Natural killer cell (primary cell): ENCODE measurements around the gene SYPL2. TPM values are rescaled to one million over a fixed set of nuclear protein-coding genes. Genes with fewer than 3 reads are reported as not detected.

Source experiments
- ATAC-seq, 3 donors: fragments of 150-1000 bp in 2 of 3; fragments of 200-7000 bp in 1 of 3; cut with Tn5 transposase; 1 replicate in 1 of 3; 2 replicates in 2 of 3; pipeline ENCODE4 v1.10.0; 2021; ENCODE audit warnings: mild to moderate bottlenecking in 2 of 3, moderate library complexity in 2 of 3
- DNase-seq, 2 donors: peaks; one replicate each; pipeline versions ENCODE4 v3.0.0 to v3.0.0-alpha.2; 2013 to 2021; ENCODE audit warnings: mixed read lengths in 1 of 2
- H3K27ac ChIP-seq: one replicate; pipeline ENCODE4 v1.5.1; 2013; ENCODE audit warnings: mild to moderate bottlenecking, low read length
- H3K27me3 ChIP-seq: one replicate; pipeline ENCODE4 v1.6.1; 2013; ENCODE audit warnings: low read length; ENCODE audit not compliant: control insufficient read depth, insufficient read depth
- H3K36me3 ChIP-seq: one replicate; pipeline ENCODE4 v1.6.1; 2013; ENCODE audit warnings: low read length; ENCODE audit not compliant: control insufficient read depth, insufficient read depth
- H3K4me1 ChIP-seq: one replicate; pipeline ENCODE4 v1.6.1; 2013; ENCODE audit warnings: low read length; ENCODE audit not compliant: control insufficient read depth, insufficient read depth
- H3K4me3 ChIP-seq: one replicate; pipeline ENCODE4 v1.5.1; 2013; ENCODE audit warnings: low read length
- H3K9me3 ChIP-seq: one replicate; pipeline ENCODE4 v1.6.1; 2013; ENCODE audit warnings: low read length; ENCODE audit not compliant: control insufficient read depth, insufficient read depth
- H3K27ac Mint-ChIP-seq, 2 donors: one replicate each; pipeline ENCODE4 v1.8.0; 2022; ENCODE audit warnings: mild to moderate bottlenecking in 2 of 2, mixed read lengths in 2 of 2, moderate library complexity in 1 of 2
- H3K27me3 Mint-ChIP-seq, 2 donors: one replicate each; pipeline ENCODE4 v1.8.0; 2022; ENCODE audit warnings: low read depth in 2 of 2, mixed read lengths in 2 of 2
- H3K36me3 Mint-ChIP-seq: one replicate; pipeline ENCODE4 v1.8.0; 2022; ENCODE audit warnings: mixed read lengths
- H3K4me1 Mint-ChIP-seq, 2 donors: one replicate each; pipeline ENCODE4 v1.8.0; 2022; ENCODE audit warnings: mixed read lengths in 2 of 2
- H3K4me3 Mint-ChIP-seq: one replicate; pipeline ENCODE4 v1.8.0; 2022; ENCODE audit warnings: mild to moderate bottlenecking, moderate library complexity, mixed read lengths
- H3K9me3 Mint-ChIP-seq, 2 donors: one replicate each; pipeline ENCODE4 v1.8.0; 2022; ENCODE audit warnings: mixed read lengths in 2 of 2
- WGBS: methylation state at CpG from one replicate; pipeline ENCODE4 v1.1.7; 2013; ENCODE audit warnings: missing lambda C conversion rate; ENCODE audit not compliant: insufficient coverage; 5-methylcytosine and 5-hydroxymethylcytosine counted together
- intact Hi-C: fragments of 100-400 bp; cut with micrococcal nuclease; formaldehyde crosslinking; loops from one replicate; pipeline ENCODE4 v1.14.2; 2022
- total RNA-seq, 4 donors: library from RNA; stranded (reverse); fragments of 120-200 nt in 1 of 4; gene quantifications; one replicate each; pipeline versions ENCODE4 v1.2.3 to v1.2.4, GENCODE V29; 2013 to 2022
- TF ChIP-seq, protein P1 (sequence below): fragments of 200-600 bp; IDR thresholded peaks from one replicate; pipeline ENCODE4 v1.8.0; 2022; ENCODE audit warnings: antibody characterized with exemption

SYPL2 gene
- total RNA-seq, 3 donors from 2014 or later (not counting 1 experiment from before 2014, with no cell fraction given), result not detected

DNA sequence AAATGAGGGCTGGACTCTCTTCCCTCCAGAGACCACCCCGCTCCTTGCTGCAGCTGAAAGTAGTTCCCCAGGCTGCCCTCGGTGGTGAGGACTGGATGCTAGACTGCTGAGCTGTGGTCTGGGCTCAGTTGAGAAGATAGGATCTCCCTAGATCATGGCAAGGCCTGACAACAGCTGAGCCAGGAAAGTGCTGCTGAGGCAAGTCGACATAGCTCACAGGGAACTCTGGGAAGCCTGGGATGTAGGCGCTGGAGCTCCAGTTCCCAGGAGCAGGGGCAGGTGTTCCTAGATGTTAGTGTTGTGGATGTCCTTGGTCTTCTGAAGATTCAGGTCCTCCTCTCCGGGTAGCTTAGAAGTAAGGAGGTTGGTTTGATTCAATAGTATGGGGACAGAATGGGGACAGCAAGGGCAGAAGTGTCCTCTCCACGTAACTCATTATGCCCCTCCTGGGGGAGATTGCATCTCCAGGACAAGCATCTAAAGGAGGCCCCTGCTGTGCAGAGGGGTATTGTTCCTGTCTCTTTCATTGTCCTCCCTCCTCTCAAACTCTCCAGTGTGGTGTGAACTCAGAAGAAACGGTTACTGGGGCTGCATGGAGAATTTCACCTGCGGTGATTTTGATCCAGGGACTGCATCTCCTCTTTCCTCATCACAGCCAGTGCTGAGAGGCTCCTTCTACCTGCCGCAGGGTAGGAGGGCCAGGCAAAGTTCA lies 31.3 kb downstream of the SYPL2 start:
- no peak overlapping the region for H3K27ac Mint-ChIP-seq
- Histone ChIP-seq H3K27ac (no peak overlapping the region), H3K4me3 (no peak overlapping the region), H3K36me3 (peaks cover 40% of the 10 kb centered on the region), H3K9me3 (no peaks in the 10 kb centered on the region), H3K4me1 (peaks cover 84% of the 10 kb centered on the region), H3K27me3 (no peaks in the 10 kb centered on the region)
- intact Hi-C loops, result no loop called here
- DNase-seq, result no peak
- no peaks in the 10 kb centered on the region for H3K9me3 Mint-ChIP-seq
- TF ChIP-seq, protein P1, sequence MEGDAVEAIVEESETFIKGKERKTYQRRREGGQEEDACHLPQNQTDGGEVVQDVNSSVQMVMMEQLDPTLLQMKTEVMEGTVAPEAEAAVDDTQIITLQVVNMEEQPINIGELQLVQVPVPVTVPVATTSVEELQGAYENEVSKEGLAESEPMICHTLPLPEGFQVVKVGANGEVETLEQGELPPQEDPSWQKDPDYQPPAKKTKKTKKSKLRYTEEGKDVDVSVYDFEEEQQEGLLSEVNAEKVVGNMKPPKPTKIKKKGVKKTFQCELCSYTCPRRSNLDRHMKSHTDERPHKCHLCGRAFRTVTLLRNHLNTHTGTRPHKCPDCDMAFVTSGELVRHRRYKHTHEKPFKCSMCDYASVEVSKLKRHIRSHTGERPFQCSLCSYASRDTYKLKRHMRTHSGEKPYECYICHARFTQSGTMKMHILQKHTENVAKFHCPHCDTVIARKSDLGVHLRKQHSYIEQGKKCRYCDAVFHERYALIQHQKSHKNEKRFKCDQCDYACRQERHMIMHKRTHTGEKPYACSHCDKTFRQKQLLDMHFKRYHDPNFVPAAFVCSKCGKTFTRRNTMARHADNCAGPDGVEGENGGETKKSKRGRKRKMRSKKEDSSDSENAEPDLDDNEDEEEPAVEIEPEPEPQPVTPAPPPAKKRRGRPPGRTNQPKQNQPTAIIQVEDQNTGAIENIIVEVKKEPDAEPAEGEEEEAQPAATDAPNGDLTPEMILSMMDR, result no peak
- 80% methylated on average over 9 of the region's 9 CpGs for WGBS
- H3K36me3 Mint-ChIP-seq, result peaks cover 8% of the 10 kb centered on the region
- no peak for ATAC-seq
- peaks cover 40 to 64% of the 10 kb centered on the region in 2 donors for H3K4me1 Mint-ChIP-seq
- H3K27me3 Mint-ChIP-seq, result no peaks in the 10 kb centered on the region
- H3K4me3 Mint-ChIP-seq, result no peak overlapping the region

GRCh38 chr1:109498161-109498801 lies 31.9 kb downstream of the SYPL2 start:
- TF ChIP-seq, protein P1, result no peak
- Mint-ChIP-seq H3K27ac (no peak overlapping the region), H3K4me3 (no peak overlapping the region), H3K4me1 (peaks cover 45 to 70% of the 10 kb centered on the region in 2 donors), H3K9me3 (no peaks in the 10 kb centered on the region), H3K27me3 (no peaks in the 10 kb centered on the region), H3K36me3 (peaks cover 8% of the 10 kb centered on the region)
- peak in 1 of 2 donors; percentile 66 for DNase-seq
- no peaks in the 10 kb centered on the region for H3K27me3 ChIP-seq
- intact Hi-C loops, result no loop called here
- peaks cover 40% of the 10 kb centered on the region for H3K36me3 ChIP-seq
- H3K4me3 ChIP-seq, result no peak overlapping the region
- no peak for ATAC-seq
- peaks cover 86% of the 10 kb centered on the region for H3K4me1 ChIP-seq
- WGBS, result 90% methylated on average over 12 of the region's 12 CpGs
- H3K9me3 ChIP-seq, result no peaks in the 10 kb centered on the region
- no peak overlapping the region for H3K27ac ChIP-seq

DNA sequence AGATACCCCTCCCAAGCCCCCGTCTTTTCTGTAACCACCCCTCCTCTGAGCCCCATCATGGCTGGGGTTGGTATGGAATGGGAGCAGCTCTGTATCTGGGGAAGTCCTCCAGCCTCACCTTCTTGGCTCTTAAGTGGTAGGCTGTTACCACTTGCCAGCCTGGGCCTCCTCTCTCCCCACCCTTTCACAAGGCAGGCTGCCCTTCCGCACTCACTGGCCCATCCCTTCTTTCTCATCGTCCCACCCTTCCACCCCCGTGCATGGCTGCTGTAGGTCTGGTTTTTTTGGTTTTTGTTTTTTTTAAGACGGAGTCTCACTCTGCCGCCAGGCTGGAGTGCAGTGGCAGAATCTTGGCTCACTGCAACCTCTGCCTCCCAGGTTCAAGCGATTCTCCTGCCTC lies 32.7 kb downstream of the SYPL2 start:
- no peak overlapping the region for H3K4me3 ChIP-seq
- Mint-ChIP-seq H3K4me3 (no peak overlapping the region), H3K27me3 (no peaks in the 10 kb centered on the region), H3K36me3 (peaks cover 8% of the 10 kb centered on the region), H3K27ac (no peak overlapping the region), H3K9me3 (no peaks in the 10 kb centered on the region), H3K4me1 (peaks cover 50 to 72% of the 10 kb centered on the region in 2 donors)
- H3K36me3 ChIP-seq, result peaks cover 40% of the 10 kb centered on the region
- H3K9me3 ChIP-seq, result no peaks in the 10 kb centered on the region
- 95% methylated on average over 4 of the region's 7 CpGs for WGBS
- H3K27me3 ChIP-seq, result no peaks in the 10 kb centered on the region
- ATAC-seq (no peak), DNase-seq (no peak)
- no peak overlapping the region for H3K27ac ChIP-seq
- intact Hi-C loops, result no loop called here
- peaks cover 87% of the 10 kb centered on the region for H3K4me1 ChIP-seq
- TF ChIP-seq, protein P1, result no peak
